ENCODE data around the gene PLD1.

DNA sequence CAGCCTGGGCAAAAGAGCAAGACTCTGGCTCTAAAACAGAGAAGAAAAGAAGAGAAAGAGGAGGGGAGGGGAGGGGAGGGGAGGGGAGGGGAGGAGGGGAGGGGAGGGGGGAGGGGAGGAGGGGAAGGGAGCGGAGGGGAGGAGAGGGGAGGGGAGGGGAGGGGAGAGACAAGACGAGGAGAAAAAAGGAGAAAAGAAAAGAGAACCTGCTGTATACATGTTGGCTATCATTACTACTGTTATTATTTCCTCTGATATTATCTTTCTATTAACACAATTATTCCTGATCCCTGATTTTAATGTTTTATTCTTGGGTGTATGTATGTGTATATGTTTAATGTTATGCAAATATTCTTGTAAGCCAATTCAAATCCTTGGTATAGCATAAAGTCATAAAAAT is 46.9 kb downstream of the PLD1 start:
- TF ChIP-seq, protein P1, sequence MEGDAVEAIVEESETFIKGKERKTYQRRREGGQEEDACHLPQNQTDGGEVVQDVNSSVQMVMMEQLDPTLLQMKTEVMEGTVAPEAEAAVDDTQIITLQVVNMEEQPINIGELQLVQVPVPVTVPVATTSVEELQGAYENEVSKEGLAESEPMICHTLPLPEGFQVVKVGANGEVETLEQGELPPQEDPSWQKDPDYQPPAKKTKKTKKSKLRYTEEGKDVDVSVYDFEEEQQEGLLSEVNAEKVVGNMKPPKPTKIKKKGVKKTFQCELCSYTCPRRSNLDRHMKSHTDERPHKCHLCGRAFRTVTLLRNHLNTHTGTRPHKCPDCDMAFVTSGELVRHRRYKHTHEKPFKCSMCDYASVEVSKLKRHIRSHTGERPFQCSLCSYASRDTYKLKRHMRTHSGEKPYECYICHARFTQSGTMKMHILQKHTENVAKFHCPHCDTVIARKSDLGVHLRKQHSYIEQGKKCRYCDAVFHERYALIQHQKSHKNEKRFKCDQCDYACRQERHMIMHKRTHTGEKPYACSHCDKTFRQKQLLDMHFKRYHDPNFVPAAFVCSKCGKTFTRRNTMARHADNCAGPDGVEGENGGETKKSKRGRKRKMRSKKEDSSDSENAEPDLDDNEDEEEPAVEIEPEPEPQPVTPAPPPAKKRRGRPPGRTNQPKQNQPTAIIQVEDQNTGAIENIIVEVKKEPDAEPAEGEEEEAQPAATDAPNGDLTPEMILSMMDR (IDR thresholded peaks at IDR 0.05) = no peak
- no peak for TF ChIP-seq POLR2A (IDR thresholded peaks at IDR 0.05)

Measured in esophagus squamous epithelium (tissue), 4 donors.